Amniotic stem cell (primary cell): ENCODE data around the gene DMRT1.

Source experiments
- DNase-seq: peaks from one replicate; lab custom pipeline; 2025; lab: John Stamatoyannopoulos, UW

Gene DMRT1

DNA sequence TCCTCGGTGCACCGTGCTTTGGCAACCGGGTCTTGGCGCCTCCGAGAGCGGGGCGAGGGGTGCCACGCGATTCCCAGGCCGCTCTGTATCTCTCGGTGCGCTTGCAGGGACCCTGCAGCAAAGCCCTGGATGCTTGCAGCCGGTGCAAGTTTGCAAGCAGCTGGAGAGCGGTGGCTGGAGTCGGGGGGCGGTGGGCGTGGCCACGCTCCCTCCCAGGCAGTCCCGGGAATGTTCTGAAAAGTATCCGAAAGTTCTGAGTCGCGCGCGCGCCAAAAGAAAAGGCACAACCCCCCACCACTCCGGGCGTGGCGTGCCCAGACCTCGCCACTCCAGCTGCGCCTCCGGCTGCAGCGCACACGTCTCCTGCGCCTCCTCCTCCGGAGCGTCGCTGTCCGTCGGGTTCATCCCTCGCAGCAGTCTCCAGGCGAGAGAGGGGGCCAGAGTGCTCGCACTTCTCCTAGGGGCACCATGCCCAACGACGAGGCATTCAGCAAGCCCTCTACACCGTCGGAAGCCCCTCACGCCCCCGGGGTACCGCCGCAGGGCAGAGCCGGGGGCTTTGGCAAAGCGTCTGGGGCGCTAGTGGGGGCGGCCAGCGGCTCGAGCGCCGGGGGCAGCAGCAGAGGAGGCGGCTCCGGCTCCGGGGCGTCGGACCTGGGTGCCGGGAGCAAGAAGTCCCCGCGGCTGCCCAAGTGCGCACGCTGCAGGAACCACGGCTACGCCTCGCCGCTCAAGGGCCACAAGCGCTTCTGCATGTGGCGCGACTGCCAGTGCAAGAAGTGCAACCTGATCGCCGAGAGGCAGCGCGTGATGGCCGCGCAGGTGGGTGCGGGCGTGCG lies at the start of gene DMRT1:
TSS of gene DMRT1 (plus strand) at position 327 of the 839 bp plus-strand sequence. CDS start at position 469, 142 bp downstream.
- DNase-seq: no peak

DNA sequence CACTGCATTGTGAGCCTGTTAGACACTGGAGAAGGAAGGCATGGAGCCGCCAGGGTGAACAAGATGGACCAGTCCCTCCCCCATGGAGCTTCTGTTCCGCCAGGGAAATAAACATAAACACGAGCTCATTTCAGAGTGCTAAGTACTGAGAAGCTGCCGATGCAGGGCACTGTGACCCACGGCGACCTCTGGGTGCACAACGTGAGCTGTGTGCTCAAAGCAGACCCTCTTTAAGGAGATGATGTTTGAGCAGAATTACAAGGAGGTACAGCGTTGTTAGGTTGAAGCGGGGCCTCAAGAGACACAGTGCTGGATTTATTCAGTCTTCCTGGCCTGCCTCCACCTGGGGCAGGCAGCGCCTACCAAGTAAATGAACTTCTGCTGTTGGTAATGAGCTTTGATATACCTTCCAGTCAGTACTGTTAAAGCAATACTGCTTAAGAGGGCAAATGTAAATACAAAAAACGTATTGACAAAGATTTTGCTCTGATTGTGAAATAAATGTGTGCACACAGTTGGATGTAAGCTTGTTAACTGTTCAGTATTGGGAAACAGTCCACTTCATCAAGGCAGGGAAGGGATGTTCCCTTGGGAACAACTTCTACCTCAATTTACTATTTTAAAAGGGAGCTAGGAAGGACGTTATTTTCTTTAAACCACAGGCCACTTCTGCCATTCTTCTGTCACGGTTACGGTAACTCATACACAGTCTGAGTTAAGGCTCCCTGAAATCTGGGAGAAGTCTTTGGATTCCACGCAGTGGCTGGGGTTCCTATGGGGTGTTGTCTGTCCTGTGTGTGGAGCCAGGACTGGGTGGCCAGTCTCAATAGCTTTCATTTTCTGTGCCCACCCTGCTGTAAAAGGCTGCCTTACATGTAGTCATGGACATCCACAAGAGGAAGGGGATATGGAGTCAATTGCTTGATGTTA lies 48.9 kb upstream of the DMRT1 start:
- DNase-seq: no peak

GRCh38 chr9:794386-794785 lies 47.1 kb upstream of the DMRT1 start:
- DNase-seq: no peak

- no peak for DNase-seq
These were observed 45.6 kb upstream of the DMRT1 start for GRCh38 chr9:795869-796268.

GRCh38 chr9:800591-801150 lies 40.8 kb upstream of the DMRT1 start:
- no peak for DNase-seq

DNA sequence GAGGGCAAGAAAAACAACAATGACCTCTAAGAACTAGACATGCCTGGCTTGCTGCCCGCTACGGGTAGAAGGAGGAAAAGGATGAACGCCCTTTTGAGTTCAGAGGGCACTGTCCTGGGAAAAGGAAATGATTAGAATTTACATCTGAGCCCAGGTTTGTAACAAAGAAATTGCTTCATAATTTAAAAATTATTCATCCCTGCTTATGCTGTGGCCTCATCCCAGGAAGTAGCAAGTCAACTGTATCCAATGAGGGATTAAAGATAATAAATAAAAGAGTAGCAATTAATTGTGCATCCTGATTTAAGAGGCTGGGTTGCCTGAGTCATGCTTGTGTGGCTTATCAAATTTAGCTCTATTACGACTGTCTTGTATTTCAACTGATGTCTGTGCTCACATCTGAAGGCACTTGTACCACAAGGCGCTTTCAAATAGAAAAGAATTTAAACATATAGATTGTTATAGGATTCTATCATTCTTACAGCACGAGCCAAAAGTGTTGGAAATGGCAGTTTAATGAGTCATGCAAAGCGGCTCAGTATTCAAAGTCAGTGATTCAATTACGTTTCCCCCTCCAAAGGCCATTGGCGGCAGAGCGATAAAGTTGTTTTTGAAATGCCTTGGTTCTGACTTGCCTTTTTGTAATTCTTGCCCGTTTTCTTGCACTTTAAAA lies 40.0 kb upstream of the DMRT1 start:
- DNase-seq: no peak

DNA sequence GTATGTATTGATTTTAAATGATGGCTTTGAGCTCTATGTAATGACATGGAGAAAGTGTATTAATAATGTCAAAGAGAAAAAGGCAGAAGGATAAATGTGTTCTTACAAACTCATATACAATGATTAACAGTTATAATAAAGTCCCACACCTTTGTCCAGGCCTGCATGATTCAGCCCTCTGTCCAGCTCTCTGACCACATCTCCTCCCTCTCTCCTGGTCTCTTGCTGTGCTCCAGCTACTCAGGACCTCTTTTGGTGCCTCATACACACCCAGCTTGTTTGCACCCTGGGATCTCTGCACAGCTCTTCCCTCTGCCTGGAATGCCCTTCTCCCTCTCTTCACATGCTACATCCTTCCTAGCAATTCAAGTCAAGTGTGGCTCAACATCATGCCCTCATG lies 37.5 kb upstream of the DMRT1 start:
- no peak for DNase-seq

DNA sequence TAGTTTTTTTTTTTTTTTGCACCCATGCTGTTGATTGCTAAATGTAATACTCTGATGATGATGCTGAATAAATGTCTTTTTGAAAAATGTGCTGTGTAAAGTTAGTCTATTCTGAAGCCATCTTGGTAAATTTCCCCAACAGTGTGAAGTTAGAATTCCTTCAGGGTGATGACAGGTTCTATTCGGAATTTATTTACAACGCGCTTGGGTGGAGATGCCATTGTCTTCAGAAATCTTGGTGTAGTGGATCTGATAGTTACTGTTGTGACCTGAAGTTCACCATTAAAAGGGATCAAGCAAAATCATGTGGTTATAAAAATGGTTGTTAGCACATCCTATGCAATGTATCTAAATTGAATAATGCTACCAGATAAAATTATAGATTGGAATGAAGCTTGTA lies 36.3 kb upstream of the DMRT1 start:
- DNase-seq: no peak

DNA sequence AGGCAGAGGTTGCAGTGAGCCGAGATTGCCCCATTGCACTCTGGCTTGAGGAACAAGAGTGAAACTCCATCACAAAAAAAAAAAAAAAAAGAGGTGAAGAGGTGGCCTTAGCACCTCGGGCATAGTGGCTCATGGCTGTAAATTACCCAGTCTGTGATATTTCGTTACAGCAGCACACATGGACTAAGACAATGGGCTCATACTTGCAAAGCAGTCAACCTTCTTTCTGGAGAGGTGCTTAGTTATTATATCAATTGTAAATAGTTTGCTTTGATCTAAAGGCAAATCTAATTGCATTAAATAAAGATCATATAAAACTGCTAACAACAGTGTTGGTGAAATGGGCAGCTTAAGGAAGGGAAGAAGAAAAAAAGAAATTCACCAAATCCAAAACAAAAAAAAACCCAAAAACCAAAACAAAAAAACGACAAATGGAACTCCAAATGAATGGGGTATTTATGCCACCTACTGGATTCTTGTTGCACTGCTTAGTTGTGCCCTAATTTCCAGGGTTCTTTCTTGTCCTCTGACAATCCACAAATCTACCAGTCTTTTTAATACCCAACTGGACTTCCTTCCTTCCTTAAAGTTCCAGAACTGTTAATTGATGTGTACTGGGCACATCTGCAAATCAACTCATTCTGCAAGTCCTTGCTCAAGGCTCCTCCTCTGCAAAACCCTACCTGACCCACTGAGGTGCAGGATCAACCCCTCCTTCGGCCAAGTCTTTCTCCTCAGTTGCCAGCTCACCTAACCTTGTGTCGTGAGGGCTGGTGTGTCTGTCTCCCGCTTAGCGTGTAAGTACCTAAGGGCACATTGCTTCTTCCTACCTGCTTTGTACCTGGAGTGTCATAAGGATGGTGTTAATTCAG lies 35.0 kb upstream of the DMRT1 start:
- DNase-seq: no peak

GRCh38 chr9:811106-811531 lies 30.4 kb upstream of the DMRT1 start:
- DNase-seq: no peak

- no peak for DNase-seq
These were observed 22.5 kb upstream of the DMRT1 start for GRCh38 chr9:818958-819357.

DNA sequence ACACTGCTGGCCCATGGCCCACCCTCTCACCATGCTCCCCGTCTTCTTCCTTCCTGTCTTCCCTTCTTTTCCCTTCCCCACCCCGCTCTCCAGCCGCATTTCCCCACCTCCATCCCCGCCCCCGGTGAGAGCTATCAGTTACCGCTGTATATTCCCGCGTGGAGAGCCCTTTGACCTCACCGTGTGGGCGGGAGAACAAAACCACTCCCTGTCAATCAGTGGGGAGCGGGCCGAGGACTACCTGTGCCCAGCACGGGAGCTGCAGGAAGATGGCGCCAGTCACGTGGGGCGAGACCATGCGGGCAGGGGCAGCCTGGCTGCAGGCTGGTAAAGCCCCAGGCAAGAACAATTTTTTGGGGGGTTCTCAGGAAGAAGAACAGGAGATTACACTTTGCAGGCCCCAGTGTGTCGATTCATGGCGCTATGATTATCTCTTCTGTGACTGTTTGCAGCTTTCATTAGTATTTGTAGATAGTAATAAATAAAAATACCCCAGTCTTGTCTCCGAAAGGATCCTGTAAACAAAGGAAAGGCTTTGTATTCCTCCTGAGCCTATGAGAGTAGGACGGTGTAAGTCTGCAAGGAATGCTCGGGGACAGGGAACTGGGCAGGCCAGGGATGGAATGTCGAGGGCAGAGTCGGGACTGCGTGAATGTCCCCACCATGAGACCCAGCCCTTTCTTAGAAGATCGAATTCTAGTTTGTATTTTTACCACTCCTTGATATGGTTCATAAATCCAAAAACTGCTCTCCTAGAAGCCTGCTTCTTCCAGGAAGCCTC lies 14.8 kb upstream of the DMRT1 start:
- DNase-seq: no peak

GRCh38 chr9:840343-840742 lies 1.2 kb upstream of the DMRT1 start:
- DNase-seq: no peak

GRCh38 chr9:842635-843426 lies 1.3 kb downstream of the DMRT1 start:
- DNase-seq: no peak

GRCh38 chr9:843427-843785 lies 1.9 kb downstream of the DMRT1 start:
- DNase-seq: no peak

GRCh38 chr9:846852-847251 lies 5.4 kb downstream of the DMRT1 start:
- DNase-seq: no peak

DNA sequence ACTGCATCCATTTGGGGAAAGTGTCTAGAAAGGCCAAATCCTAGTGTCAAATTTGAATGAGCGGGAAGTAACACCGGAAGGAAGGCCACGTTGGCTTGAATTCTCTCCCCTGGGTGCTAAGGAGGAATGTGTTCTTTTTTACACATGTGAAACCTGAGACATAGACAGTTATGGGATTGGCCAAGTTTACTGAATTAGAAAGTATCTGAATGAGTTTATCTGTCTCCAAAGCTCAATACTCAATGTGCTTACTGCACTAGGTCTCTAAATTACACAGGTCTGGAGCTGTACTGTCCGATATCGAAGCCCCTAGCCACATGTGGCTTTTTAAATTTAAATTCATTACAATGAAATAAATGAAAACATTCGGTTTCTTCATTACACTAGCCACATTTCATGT lies 6.0 kb downstream of the DMRT1 start:
- no peak for DNase-seq

DNA sequence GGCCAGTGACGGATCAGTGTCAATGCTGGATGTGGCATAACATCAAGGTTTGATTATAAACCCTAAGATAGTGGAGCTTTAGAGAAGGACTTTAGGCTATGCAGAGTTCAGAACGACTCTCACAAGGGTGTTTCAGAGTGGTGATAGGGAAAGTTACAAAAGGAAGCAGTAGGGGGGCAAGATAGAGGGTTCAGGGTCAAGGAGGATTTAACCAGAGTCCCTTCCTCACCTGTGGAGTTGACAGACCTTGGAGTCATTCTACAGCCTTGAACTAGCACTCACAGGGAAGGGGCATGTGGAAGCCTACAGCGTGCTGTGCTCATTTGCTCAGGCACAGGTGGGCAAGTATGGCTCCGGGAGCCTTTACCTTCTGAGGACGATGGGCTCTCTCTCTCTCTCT lies 7.9 kb downstream of the DMRT1 start:
- no peak for DNase-seq

- DNase-seq: no peak
These were observed 11.0 kb downstream of the DMRT1 start for GRCh38 chr9:852539-852938.

- DNase-seq: no peak
These were observed 17.8 kb downstream of the DMRT1 start for GRCh38 chr9:859251-859650.
